Adipocyte (in vitro differentiated cells): Measurements from ENCODE around the gene USP28.
"Not testable (repeated sequence)": the region's sequence is repeated elsewhere in the genome, so short reads cannot be mapped to it uniquely, and the experiment has no call there.

ENCODE experiments used
- DNase-seq: peaks from one replicate; pipeline ENCODE4 v3.0.0-alpha.2; 2015; ENCODE audit warnings: low read depth
- H3K27me3 ChIP-seq: replicated peaks from 2 replicates; pipeline ENCODE4 v1.7.0; 2013; ENCODE audit warnings: mild to moderate bottlenecking, low read length, moderate library complexity; ENCODE audit not compliant: control insufficient read depth, insufficient read depth
- H3K36me3 ChIP-seq: 2 replicates; pipeline ENCODE4 v1.7.0; 2013; ENCODE audit warnings: low read length, mild to moderate bottlenecking, moderate library complexity; ENCODE audit not compliant: control insufficient read depth, insufficient read depth, severe bottlenecking
- H3K4me1 ChIP-seq: 2 replicates; pipeline ENCODE4 v1.7.0; 2013; ENCODE audit warnings: mild to moderate bottlenecking, low read length, moderate library complexity; ENCODE audit not compliant: control insufficient read depth, insufficient read depth
- H3K4me3 ChIP-seq: 2 replicates; pipeline ENCODE4 v1.7.0; 2013; ENCODE audit warnings: mild to moderate bottlenecking, low read length, moderate library complexity
- H3K9ac ChIP-seq: 2 replicates; pipeline ENCODE4 v1.7.0; 2013; ENCODE audit warnings: mild to moderate bottlenecking, low read length, moderate library complexity
- H3K9me3 ChIP-seq: 2 replicates; pipeline ENCODE4 v1.7.0; 2013; ENCODE audit warnings: mild to moderate bottlenecking, low read length, moderate library complexity; ENCODE audit not compliant: control insufficient read depth

USP28 gene

GRCh38 chr11:113764527-113765219, 110.7 kb downstream of the USP28 start:
- H3K36me3 ChIP-seq = peaks cover 47% of the 10 kb centered on the region
- H3K9ac ChIP-seq = no peak overlapping the region
- no peaks in the 10 kb centered on the region for H3K4me1 ChIP-seq
- H3K4me3 ChIP-seq = no peak overlapping the region
- H3K27me3 ChIP-seq = no peaks in the 10 kb centered on the region
- DNase-seq = no peak
- H3K9me3 ChIP-seq = no peaks in the 10 kb centered on the region

- H3K9me3 ChIP-seq, H3K4me3 ChIP-seq, H3K4me1 ChIP-seq, DNase-seq, H3K9ac ChIP-seq, H3K27me3 ChIP-seq: not testable (repeated sequence)
- peaks cover 51% of the 10 kb centered on the region for H3K36me3 ChIP-seq
Observed at GRCh38 chr11:113763040-113763439, 112.3 kb downstream of the USP28 start.

- no peak overlapping the region for H3K4me3 ChIP-seq
- H3K9ac ChIP-seq = no peak overlapping the region
- H3K27me3 ChIP-seq = no peaks in the 10 kb centered on the region
- peaks cover 3% of the 10 kb centered on the region for H3K4me1 ChIP-seq
- no peak for DNase-seq
- H3K9me3 ChIP-seq = no peaks in the 10 kb centered on the region
- H3K36me3 ChIP-seq = peaks cover 60% of the 10 kb centered on the region
Observed at GRCh38 chr11:113760241-113760640, 115.1 kb downstream of the USP28 start.

- H3K4me1 ChIP-seq = no peaks in the 10 kb centered on the region
- H3K9me3 ChIP-seq = peaks cover 6% of the 10 kb centered on the region
- H3K9ac ChIP-seq = no peak overlapping the region
- H3K4me3 ChIP-seq = no peak overlapping the region
- no peaks in the 10 kb centered on the region for H3K27me3 ChIP-seq
- peaks cover 54% of the 10 kb centered on the region for H3K36me3 ChIP-seq
- no peak for DNase-seq
Observed at GRCh38 chr11:113752932-113753331, 122.4 kb downstream of the USP28 start.
